SK-N-SH (cell line): ENCODE data around the gene SDHAF3. TPM values are rescaled to one million over a fixed set of nuclear protein-coding genes. Genes with fewer than 3 reads are reported as not detected.

ENCODE experiments used
- CTCF ChIA-PET: fragments of 300-600, 350-600 bp; formaldehyde crosslinking; extraction: SDS; loops from one replicate; lab custom pipeline; 2021; lab: Yijun Ruan, JAX
- POLR2A ChIA-PET: fragments of 350-600 bp; sonication (Branson Sonifier 250); formaldehyde crosslinking; extraction: SDS; loops from one replicate; lab custom pipeline; 2020; ENCODE audit warnings: antibody characterized with exemption, inconsistent platforms; lab: Yijun Ruan, JAX
- DNase-seq: peaks from one replicate; pipeline ENCODE4 v3.0.0; 2012
- H2AFZ ChIP-seq: fragments of 200-600 bp; sonication (generic); 2 replicates; pipeline ENCODE4 v1.8.1; 2016; ENCODE audit warnings: antibody characterized with exemption, mild to moderate bottlenecking, low read depth
- H3F3A ChIP-seq: fragments of 200-600 bp; sonication (generic); replicated peaks from 2 replicates; pipeline ENCODE3; 2016; ENCODE audit warnings: antibody characterized with exemption, mild to moderate bottlenecking; ENCODE audit not compliant: insufficient read depth
- H3K27ac ChIP-seq, 2 experiments: fragments of 200-500 bp in 1 of 2; fragments of 200-600 bp in 1 of 2; sonication (Bioruptor generic) in 1 of 2; sonication (generic), shearing (Covaris generic) in 1 of 2; 2 replicates each; pipeline versions ENCODE4 v1.5.1 to v1.6.1; 2014 to 2016; ENCODE audit warnings: low read depth in 2 of 2, inconsistent platforms in 1 of 2, low read length in 1 of 2, mild to moderate bottlenecking in 1 of 2, mixed read lengths in 1 of 2
- H3K27me3 ChIP-seq: fragments of 200-600 bp; sonication (generic), shearing (Covaris generic); 2 replicates; pipeline ENCODE4 v1.6.1; 2016; ENCODE audit warnings: mixed run types; ENCODE audit not compliant: insufficient read depth
- H3K36me3 ChIP-seq, 2 experiments: fragments of 200-500 bp in 1 of 2; fragments of 200-600 bp in 1 of 2; sonication (Bioruptor generic) in 1 of 2; sonication (generic) in 1 of 2; replicated peaks in 1 of 2; 2 replicates each; pipeline versions ENCODE3 to v1.5.1; 2014 to 2016; ENCODE audit warnings: low read length in 1 of 2, mild to moderate bottlenecking in 1 of 2; ENCODE audit not compliant: insufficient read depth in 2 of 2, control insufficient read depth in 1 of 2
- H3K4me1 ChIP-seq, 2 experiments: fragments of 200-500 bp in 1 of 2; fragments of 200-600 bp in 1 of 2; sonication (Bioruptor generic) in 1 of 2; sonication (generic), shearing (Covaris generic) in 1 of 2; 2 replicates each; pipeline versions ENCODE4 v1.5.1 to v1.6.1; 2014 to 2016; ENCODE audit warnings: low read depth in 1 of 2, low read length in 1 of 2, mixed run types in 1 of 2; ENCODE audit not compliant: insufficient read depth in 2 of 2, control insufficient read depth in 1 of 2
- H3K4me2 ChIP-seq: fragments of 200-600 bp; sonication (generic), shearing (Covaris generic); 2 replicates; pipeline ENCODE4 v1.6.1; 2017; ENCODE audit warnings: mixed run types
- H3K4me3 ChIP-seq, 2 experiments: fragments of 200-500 bp in 1 of 2; fragments of 200-600 bp in 1 of 2; sonication (Bioruptor generic) in 1 of 2; sonication (generic), shearing (Covaris generic) in 1 of 2; 2 replicates each; pipeline versions ENCODE4 v1.5.1 to v1.8.1; 2014 to 2016; ENCODE audit warnings: low read depth in 2 of 2, inconsistent platforms in 1 of 2, low read length in 1 of 2, mild to moderate bottlenecking in 1 of 2, mixed read lengths in 1 of 2, moderate library complexity in 1 of 2
- H3K79me2 ChIP-seq: fragments of 200-600 bp; sonication (generic); 2 replicates; pipeline ENCODE4 v1.8.1; 2017; ENCODE audit warnings: mild to moderate bottlenecking; ENCODE audit not compliant: insufficient read depth
- H3K9ac ChIP-seq: fragments of 200-600 bp; sonication (generic); 2 replicates; pipeline ENCODE4 v1.6.1; 2017; ENCODE audit warnings: mixed run types
- H3K9me2 ChIP-seq: fragments of 200-600 bp; sonication (generic); 2 replicates; pipeline ENCODE4 v1.6.1; 2017; ENCODE audit warnings: mixed run types
- H3K9me3 ChIP-seq: fragments of 200-600 bp; sonication (generic); 2 replicates; pipeline ENCODE4 v1.6.1; 2017; ENCODE audit warnings: mixed run types, mild to moderate bottlenecking, moderate library complexity
- H4K20me1 ChIP-seq: fragments of 200-600 bp; sonication (generic); 2 replicates; pipeline ENCODE4 v1.6.1; 2017; ENCODE audit warnings: mild to moderate bottlenecking, mixed run types; ENCODE audit not compliant: insufficient read depth
- CHD2 ChIP-seq: fragments of 150-350 bp; IDR thresholded peaks from 2 replicates; pipeline ENCODE4 v1.6.1; 2018; ENCODE audit warnings: low read length; ENCODE audit not compliant: partially characterized antibody
- ELF1 ChIP-seq: IDR thresholded peaks from 2 replicates; pipeline ENCODE4 v1.4.0; 2012
- EP300 ChIP-seq, 2 experiments: IDR thresholded peaks; 2 replicates each; pipeline versions ENCODE4 v1.4.0 to v1.6.1; 2012; ENCODE audit warnings: borderline replicate concordance in 1 of 2, low read depth in 1 of 2, low read length in 1 of 2
- FOXJ3 ChIP-seq: sonication (generic); formaldehyde crosslinking; IDR thresholded peaks from 2 replicates; pipeline ENCODE4 v1.5.1; 2020; ENCODE audit warnings: mild to moderate bottlenecking, missing genetic modification reagents
- FOXM1 ChIP-seq: IDR thresholded peaks from 2 replicates; pipeline ENCODE4 v1.4.0; 2012; ENCODE audit warnings: low read depth, mild to moderate bottlenecking
- GABPA ChIP-seq: IDR thresholded peaks from 2 replicates; pipeline ENCODE4 v1.4.0; 2012; ENCODE audit warnings: low read depth, mild to moderate bottlenecking
- JUND ChIP-seq: IDR thresholded peaks from 2 replicates; pipeline ENCODE4 v1.4.0; 2012
- NFIC ChIP-seq: IDR thresholded peaks from 2 replicates; pipeline ENCODE4 v1.4.0; 2012; ENCODE audit warnings: borderline replicate concordance
- NRF1 ChIP-seq: IDR thresholded peaks from 2 replicates; pipeline ENCODE4 v1.6.1; 2012; ENCODE audit warnings: low read depth, mild to moderate bottlenecking, low read length
- PBX3 ChIP-seq: IDR thresholded peaks from 2 replicates; pipeline ENCODE4; 2012
- POLR2AphosphoS5 ChIP-seq: IDR thresholded peaks from 2 replicates; pipeline ENCODE4 v1.6.1; 2012; ENCODE audit warnings: low read depth, low read length
- REST ChIP-seq: IDR thresholded peaks from 2 replicates; pipeline ENCODE4 v1.6.1; 2012; ENCODE audit warnings: mild to moderate bottlenecking, low read depth, low read length, moderate library complexity
- RFX5 ChIP-seq: IDR thresholded peaks from 2 replicates; pipeline ENCODE4 v1.6.1; 2012; ENCODE audit warnings: mild to moderate bottlenecking, improper control_type of control experiment, low read length
- RXRA ChIP-seq: IDR thresholded peaks from 2 replicates; pipeline ENCODE4 v1.4.0; 2012; ENCODE audit warnings: low read depth, mild to moderate bottlenecking, borderline replicate concordance
- SIN3A ChIP-seq: IDR thresholded peaks from 2 replicates; pipeline ENCODE4 v1.6.1; 2012; ENCODE audit warnings: low read depth, mild to moderate bottlenecking, low read length, moderate library complexity, borderline replicate concordance
- SMC3 ChIP-seq: IDR thresholded peaks from 2 replicates; pipeline ENCODE4 v1.6.1; 2012; ENCODE audit warnings: low read depth, low read length, improper control_type of control experiment
- TCF12 ChIP-seq: IDR thresholded peaks from 2 replicates; pipeline ENCODE4 v1.4.0; 2012
- TEAD4 ChIP-seq: IDR thresholded peaks from 2 replicates; pipeline ENCODE4 v1.4.0; 2012; ENCODE audit warnings: mild to moderate bottlenecking, borderline replicate concordance; ENCODE audit not compliant: insufficient read depth
- USF1 ChIP-seq: IDR thresholded peaks from 2 replicates; pipeline ENCODE4 v1.4.0; 2012; ENCODE audit warnings: low read depth, borderline replicate concordance
- ZBTB33 ChIP-seq: IDR thresholded peaks from 2 replicates; pipeline ENCODE4 v1.4.0; 2012; ENCODE audit warnings: low read depth, borderline replicate concordance
- WGBS: methylation state at CpG from one replicate; pipeline ENCODE4 v1.1.6; 2017; ENCODE audit warnings: low lambda C conversion rate; 5-methylcytosine and 5-hydroxymethylcytosine counted together
- polyA plus RNA-seq, 3 experiments: library from polyadenylated mRNA; depleted of rRNA; stranded (reverse); fragments of >200 nt; gene quantifications; 2 replicates each; pipeline ENCODE4 v1.2.3, GENCODE V29; 2012

SDHAF3 gene
- polyA plus RNA-seq, 1 of the 3 experiments (the other 2 are of a cell fraction), result 17.0 TPM

- WGBS, result 91% methylated on average over 2 of the region's 2 CpGs
- ChIA-PET CTCF (interaction anchor here (1.3 to 4.2 kb wide), 3 partner anchors 14 to 52 kb away, joined by 3 to 48 read pairs (median 4); no protein-coding TSS in a partner anchor), POLR2A (no interaction called here)
Observed at GRCh38 chr7:97119747-97120146, 2.2 kb downstream of the SDHAF3 start.

GRCh38 chr7:97120713-97121457, 3.4 kb downstream of the SDHAF3 start:
- CTCF ChIA-PET, result interaction anchor here (1.3 to 1.8 kb wide), 2 partner anchors 16 kb away, joined by 3 to 8 read pairs; no protein-coding TSS in a partner anchor
- Histone ChIP-seq H3K9me3 (no peaks in the 10 kb centered on the region), H3K4me3 (no peak overlapping the region), H3K9me2 (no peaks in the 10 kb centered on the region), H3K9ac (no peak overlapping the region), H3K36me3 (peaks cover 0 to 2% of the 10 kb centered on the region in 2 experiments), H2AFZ (no peak overlapping the region), H3K27ac (no peak overlapping the region), H3K79me2 (peaks cover 18% of the 10 kb centered on the region; the same call in 1 of the 2 replicates), H3F3A (peaks cover 4% of the 10 kb centered on the region), H3K27me3 (no peaks in the 10 kb centered on the region), H4K20me1 (no peaks in the 10 kb centered on the region), H3K4me1 (peaks cover 0 to 11% of the 10 kb centered on the region in 2 experiments; a peak in 2 of 4 replicates), H3K4me2 (no peak overlapping the region)
- POLR2A ChIA-PET, result no interaction called here
- 81% methylated on average over 5 of the region's 5 CpGs for WGBS
- TF ChIP-seq SIN3A, result no peak
- TF ChIP-seq TEAD4, result no peak
- TF ChIP-seq RFX5, result no peak
- TF ChIP-seq NRF1, result no peak
- TF ChIP-seq ZBTB33, result no peak
- no peak for TF ChIP-seq REST
- no peak for TF ChIP-seq EP300 (IDR thresholded peaks at IDR 0.05; ENCODE audit: borderline replicate concordance in 1 of 2, low read depth in 1 of 2, low read length in 1 of 2)
- TF ChIP-seq PBX3, result no peak
- no peak for TF ChIP-seq NFIC
- DNase-seq, result no peak

More at GRCh38 chr7:97119747-97120146, 2.2 kb downstream of the SDHAF3 start:
- peaks cover 4% of the 10 kb centered on the region for H3F3A ChIP-seq
- H3K9ac ChIP-seq, result no peak overlapping the region
- H3K4me2 ChIP-seq, result no peak overlapping the region
- H4K20me1 ChIP-seq, result no peaks in the 10 kb centered on the region
- TF ChIP-seq GABPA, result no peak
- no peak for TF ChIP-seq JUND
- TF ChIP-seq TEAD4, result no peak
- no peak for TF ChIP-seq FOXM1
- no peak for TF ChIP-seq SMC3
- no peak for TF ChIP-seq USF1
- TF ChIP-seq TCF12, result no peak
- no peak for TF ChIP-seq RXRA
- TF ChIP-seq FOXJ3 (CRISPR knock-in tag), result no peak
- no peak for TF ChIP-seq CHD2
- TF ChIP-seq POLR2AphosphoS5, result no peak
- no peak for TF ChIP-seq ELF1
- H3K4me3 ChIP-seq, result no peak overlapping the region
- peaks cover 0 to 11% of the 10 kb centered on the region in 2 experiments; a peak in 2 of 4 replicates for H3K4me1 ChIP-seq
- H3K27ac ChIP-seq, result no peak overlapping the region
- H3K9me2 ChIP-seq, result no peaks in the 10 kb centered on the region
- peaks cover 0 to 2% of the 10 kb centered on the region in 2 experiments for H3K36me3 ChIP-seq
- H3K27me3 ChIP-seq, result no peaks in the 10 kb centered on the region
- H3K9me3 ChIP-seq, result no peaks in the 10 kb centered on the region
- no peak overlapping the region for H2AFZ ChIP-seq
- DNase-seq, result no peak
- peaks cover 18% of the 10 kb centered on the region; the same call in 1 of the 2 replicates for H3K79me2 ChIP-seq
